Regular cardiac myocyte (primary cell): ENCODE data around the gene FBXL19. TPM values are rescaled to one million over a fixed set of nuclear protein-coding genes. Genes with fewer than 3 reads are reported as not detected.

Source experiments
- total RNA-seq: library from RNA; depleted of rRNA; stranded (reverse); fragments of >200 nt; gene quantifications from 2 replicates; pipeline ENCODE4 v1.2.3, GENCODE V29; 2014

FBXL19 gene
- 13.5 and 17.1 TPM in 2 replicates for total RNA-seq

DNA sequence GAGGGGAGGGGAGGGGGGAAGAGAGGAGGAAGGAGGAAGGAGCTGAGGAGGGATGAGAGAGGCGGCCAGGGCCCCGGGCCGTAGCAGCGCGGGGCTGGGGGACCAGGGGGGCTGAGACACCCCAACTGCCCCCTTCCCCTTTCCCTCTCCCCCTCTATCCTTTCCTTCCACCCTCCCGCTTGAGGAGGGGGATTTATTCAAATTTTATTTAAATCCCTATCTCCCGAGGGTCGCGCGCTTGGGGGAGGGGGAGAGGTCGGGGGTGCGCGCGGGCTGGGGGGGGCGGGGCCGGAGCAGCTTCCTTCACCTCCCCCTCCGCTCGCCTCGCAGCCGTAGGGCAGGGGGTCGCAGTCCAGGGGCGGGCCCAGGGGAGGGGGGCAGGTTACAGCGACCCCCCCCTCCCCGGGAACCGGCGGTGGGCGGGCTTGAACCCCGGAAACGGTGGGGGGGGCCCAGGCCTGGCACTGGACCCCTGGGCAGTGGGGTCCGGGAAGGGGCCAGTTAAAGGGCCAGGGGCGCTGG lies at the start of gene FBXL19:
Gene FBXL19 (plus strand): TSS at position 19 of the 522 bp plus-strand sequence. CDS start 2,183 bp downstream, outside the sequence.

GRCh38 chr16:30893744-30894539 lies 29.4 kb upstream of the FBXL19 start, which contains the start of gene BCL7C:
Gene BCL7C, minus strand, starts transcription at chr16:30894077. Its CDS starts 133 bp downstream, at chr16:30893944.

GRCh38 chr16:30896261-30896888 lies 27.0 kb upstream of the FBXL19 start, which contains the start of gene CTF1:
Gene CTF1, plus strand, starts transcription at chr16:30896614. Its CDS starts 30 bp downstream, at chr16:30896644.

DNA sequence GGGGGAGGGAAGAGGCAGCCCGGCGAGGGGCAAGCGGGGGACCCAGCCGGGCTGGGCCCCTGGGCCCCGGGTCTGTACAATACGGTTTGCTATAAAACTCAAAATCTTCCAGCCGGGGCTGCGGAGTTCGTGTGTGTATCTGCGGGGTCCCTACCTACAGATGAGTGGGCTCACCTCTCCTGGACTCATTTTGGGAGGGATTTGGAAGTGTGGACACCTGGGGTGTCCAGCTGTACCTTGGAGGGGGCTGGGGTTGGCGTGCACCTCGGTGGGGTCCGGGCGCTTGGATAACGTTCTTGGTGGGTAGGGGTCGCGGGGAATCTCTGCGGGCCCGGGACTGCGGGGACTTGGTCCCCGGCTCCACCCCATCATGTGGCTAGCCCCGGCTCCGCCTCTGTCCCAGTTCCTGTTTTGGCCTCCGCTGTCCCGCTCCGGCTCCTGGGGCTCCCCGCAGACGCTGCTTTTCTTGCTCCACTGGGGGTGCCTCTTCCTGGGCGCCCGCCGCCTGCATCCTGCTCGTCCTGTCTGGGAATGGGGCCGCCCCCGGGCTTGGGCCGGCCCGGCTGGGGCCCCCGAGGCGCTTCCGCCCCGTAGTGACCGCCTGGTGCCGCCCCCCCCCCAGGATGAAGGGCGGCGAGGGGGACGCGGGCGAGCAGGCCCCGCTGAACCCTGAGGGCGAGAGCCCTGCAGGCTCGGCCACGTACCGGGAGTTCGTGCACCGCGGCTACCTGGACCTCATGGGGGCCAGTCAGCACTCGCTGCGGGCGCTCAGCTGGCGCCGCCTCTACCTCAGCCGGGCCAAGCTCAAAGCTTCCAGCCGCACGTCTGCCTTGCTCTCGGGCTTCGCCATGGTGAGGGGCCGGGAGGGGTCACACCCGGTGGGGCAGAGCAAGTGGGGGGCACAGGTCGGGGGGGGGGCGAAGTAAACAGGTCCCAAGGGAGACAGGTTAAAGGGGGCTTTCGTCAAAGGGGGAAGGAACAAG lies 25.6 kb downstream of the FBXL19 start, which contains the start of gene ORAI3:
Gene ORAI3 (plus strand): TSS at position 402 of the 983 bp plus-strand sequence. CDS start 222 bp downstream, at position 624.

DNA sequence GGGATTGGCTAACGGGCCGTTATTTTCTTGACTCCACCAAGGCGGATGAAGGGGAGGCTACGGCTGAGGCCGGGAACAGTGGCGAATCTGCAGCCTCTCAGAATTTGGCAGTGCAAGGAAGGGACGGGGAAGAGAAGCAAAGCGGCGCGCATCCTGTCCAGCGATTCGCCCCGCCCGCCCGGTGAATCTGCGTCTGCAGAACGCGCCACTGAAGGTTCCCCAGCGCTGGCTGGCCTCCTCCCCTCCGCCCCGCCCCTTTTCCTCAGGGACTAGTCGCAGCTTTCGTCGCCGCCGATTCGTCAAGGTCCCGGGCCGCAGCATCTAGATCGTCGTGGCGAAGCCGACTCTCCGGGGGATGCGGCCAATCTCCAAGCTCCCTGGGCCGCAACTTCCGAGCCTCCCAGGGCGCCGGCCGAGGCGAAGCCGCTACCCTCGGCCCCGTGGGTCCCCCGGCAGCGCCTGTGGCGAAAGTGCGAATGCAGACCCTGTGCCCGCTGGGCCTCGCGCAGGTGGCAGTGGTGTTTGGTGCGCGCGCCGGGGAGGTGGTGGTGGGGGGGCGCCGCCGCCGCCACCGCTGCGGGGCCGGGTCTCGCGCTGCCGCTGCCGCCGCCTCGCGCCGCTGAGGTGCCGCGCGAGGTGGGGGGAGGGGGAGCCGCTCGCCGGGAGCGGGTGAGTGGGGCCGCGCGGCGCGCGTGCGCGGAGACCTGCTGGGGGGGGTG lies 34.2 kb downstream of the FBXL19 start, which contains the start of gene SETD1A:
Gene SETD1A (plus strand): TSS at position 299 of the 719 bp plus-strand sequence. CDS start 978 bp downstream, outside the sequence.

DNA sequence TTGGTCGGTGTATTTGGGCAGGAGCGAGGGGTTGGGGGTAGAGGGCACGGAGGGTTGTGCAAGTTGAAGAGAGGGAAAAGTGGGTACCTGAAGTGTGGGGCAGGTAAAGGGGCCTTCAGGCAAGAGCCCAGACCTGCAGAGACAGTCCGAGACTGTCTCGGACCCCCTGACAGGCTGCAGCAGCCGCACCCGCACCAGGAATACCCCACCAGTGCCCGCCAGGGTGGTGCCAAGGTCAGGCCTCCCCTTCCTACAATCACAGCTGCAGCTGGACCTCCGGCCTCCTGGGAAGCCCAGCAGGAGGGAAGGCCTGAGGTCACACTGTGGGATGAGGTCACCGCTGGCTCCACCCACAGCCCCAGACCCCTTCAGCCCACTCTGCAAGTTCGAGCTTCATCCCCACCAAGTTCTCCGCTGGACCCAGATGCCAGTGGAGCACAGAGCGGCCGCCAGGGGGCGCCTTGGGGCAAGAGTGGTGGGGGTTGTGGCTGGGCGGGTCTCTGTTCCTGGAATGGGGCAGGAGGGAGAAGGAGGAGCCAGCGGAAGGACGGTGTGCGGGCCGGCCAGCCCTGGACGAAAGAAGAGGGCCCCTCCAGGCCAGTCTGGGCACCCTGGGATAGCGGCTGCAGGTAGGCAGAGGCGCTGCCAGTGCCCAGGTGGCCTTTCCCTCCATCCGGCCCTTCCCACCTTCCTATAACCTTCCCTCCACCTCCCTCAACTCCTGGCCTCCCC lies 61.5 kb downstream of the FBXL19 start, which contains the start of gene HSD3B7:
Gene HSD3B7 (plus strand): TSS at position 539 of the 732 bp plus-strand sequence. CDS start 452 bp downstream, outside the sequence.

Other genes starting within 250 kb of the FBXL19 start
- gene SRCAP, start 224.4 kb upstream of the FBXL19 start, total RNA-seq, result 19.2 and 24.0 TPM in 2 replicates
- 14.9 and 18.2 TPM in 2 replicates for gene PHKG2, start 175.1 kb upstream of the FBXL19 start, total RNA-seq
- 1.4 and 2.7 TPM in 2 replicates for gene CFAP119, start 161.5 kb upstream of the FBXL19 start, total RNA-seq
- gene RNF40, start 161.2 kb upstream of the FBXL19 start, total RNA-seq, result 69.9 and 93.6 TPM in 2 replicates
- 5.4 and 6.7 TPM in 2 replicates for gene ZNF629, start 136.4 kb upstream of the FBXL19 start, total RNA-seq
- gene BCL7C, start 29.5 kb upstream of the FBXL19 start, total RNA-seq, result 28.5 and 51.0 TPM in 2 replicates
- 1.2 and 1.7 TPM in 2 replicates for gene CTF1, start 27.0 kb upstream of the FBXL19 start, total RNA-seq
- gene ORAI3, start 25.5 kb downstream of the FBXL19 start, total RNA-seq, result 21.9 and 50.5 TPM in 2 replicates
- gene SETD1A, start 34.2 kb downstream of the FBXL19 start, total RNA-seq, result 0.96 and 1.4 TPM in 2 replicates
- gene HSD3B7, start 61.6 kb downstream of the FBXL19 start, total RNA-seq, result 12.8 and 17.5 TPM in 2 replicates
- 0.19 and 0.28 TPM in 2 replicates for gene STX1B, start 87.1 kb downstream of the FBXL19 start, total RNA-seq
- gene STX4, start 110.0 kb downstream of the FBXL19 start, total RNA-seq, result 17.8 and 19.6 TPM in 2 replicates
- 6.2 and 10.9 TPM in 2 replicates for gene ZNF668, start 150.7 kb downstream of the FBXL19 start, total RNA-seq
- gene ZNF646, start 150.8 kb downstream of the FBXL19 start, total RNA-seq, result 12.7 and 14.6 TPM in 2 replicates
- 1.9 and 5.4 TPM in 2 replicates for gene PRSS53, start 165.4 kb downstream of the FBXL19 start, total RNA-seq
- 134 and 306 TPM in 2 replicates for gene VKORC1, start 171.2 kb downstream of the FBXL19 start, total RNA-seq
- 18.0 and 24.2 TPM in 2 replicates for gene BCKDK, start 184.8 kb downstream of the FBXL19 start, total RNA-seq
- gene KAT8, start 194.1 kb downstream of the FBXL19 start, total RNA-seq, result 29.7 and 35.2 TPM in 2 replicates
- gene PRSS8, start 212.2 kb downstream of the FBXL19 start, total RNA-seq, result not detected in 2 replicates
- 0.38 and 0.85 TPM in 2 replicates for gene PRSS36, start 226.5 kb downstream of the FBXL19 start, total RNA-seq